Measurements from ENCODE around the gene OTUB2. TPM values are rescaled to one million over a fixed set of nuclear protein-coding genes. Genes with fewer than 3 reads are reported as not detected.

The OTUB2 gene
- polyA plus RNA-seq, 3 donors from 2014 or later = 0.22 to 0.33 TPM; not detected in 1

DNA sequence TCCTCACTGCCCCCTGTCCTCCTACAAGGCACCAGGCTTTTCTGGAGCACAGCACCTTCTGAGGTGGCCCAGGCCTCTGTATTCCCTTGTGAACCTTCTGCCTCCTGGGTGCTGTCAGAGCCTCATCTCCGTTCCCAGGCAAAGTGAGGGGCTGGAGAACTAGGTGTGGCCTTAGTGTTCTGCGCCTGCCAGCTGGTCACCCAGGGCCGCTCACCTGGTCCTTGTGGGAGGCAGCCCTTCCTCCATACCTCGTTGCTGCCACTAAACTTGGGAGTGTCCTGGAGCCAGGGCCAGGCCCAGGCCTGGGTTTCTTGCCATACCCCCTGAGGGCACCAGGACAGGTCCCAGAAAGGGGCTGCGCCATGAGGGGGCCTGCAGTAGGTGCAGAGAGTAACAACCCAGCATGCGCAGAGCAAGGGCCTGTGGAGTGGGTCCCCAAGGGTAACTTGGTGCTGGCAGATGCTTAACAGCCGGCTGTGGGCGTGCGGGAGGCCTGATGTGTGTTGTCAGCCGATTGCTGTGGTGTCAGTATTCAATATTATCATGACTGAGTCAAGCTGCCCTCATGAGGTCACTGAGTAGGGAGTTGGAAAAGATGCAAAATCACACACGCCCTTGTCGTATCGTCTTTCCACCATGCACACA is 17.1 kb downstream of the OTUB2 start:
- Mint-ChIP-seq H3K4me3 (no peak overlapping the region), H3K36me3 (peaks cover 4 to 12% (median 11%) of the 10 kb centered on the region in 3 donors), H3K9me3 (no peaks in the 10 kb centered on the region), H3K27me3 (ENCODE audit: low read depth in 3 of 3) (peaks cover 2 to 5% (median 3%) of the 10 kb centered on the region in 3 donors), H3K4me1 (peaks cover 0 to 2% of the 10 kb centered on the region in 2 donors), H3K27ac (no peak overlapping the region)
- no peak for DNase-seq

DNA sequence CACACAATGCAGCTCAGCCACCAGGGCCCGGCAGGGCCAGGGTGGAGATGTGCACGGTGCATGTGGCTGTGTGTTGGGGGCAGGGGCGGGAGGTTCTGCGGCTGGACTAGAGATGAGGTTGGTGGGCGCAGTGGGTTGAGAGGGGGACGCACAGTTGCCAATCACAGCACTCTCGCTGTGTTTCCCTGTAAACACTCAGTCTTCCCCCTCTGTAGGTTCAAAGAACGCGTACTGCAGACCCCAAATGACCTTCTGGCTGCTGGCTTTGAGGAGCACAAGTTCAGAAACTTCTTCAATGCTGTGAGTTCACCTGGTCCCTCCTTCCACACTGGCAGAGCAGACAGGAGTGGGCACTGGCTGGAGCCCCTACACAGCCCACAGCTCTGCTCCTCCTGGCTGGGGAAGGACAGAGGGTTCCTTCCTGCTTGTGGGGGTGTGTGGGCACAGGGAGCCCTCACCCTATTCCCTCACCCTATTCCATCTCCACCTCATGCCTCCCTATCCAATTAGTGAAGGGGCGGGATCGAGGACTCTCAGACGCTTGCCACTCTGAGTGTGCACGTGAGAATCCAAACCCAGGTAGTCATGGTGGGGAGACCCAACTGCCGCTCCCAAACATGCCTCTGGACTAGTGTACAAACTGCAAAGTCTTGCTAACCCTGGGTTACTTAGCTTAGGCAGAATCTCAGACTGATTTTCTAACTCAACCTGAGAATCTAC is 17.8 kb downstream of the OTUB2 start:
- Mint-ChIP-seq H3K27me3 (ENCODE audit: low read depth in 3 of 3) (peaks cover 2 to 5% (median 3%) of the 10 kb centered on the region in 3 donors), H3K4me3 (no peak overlapping the region), H3K4me1 (peaks cover 0 to 2% of the 10 kb centered on the region in 2 donors), H3K27ac (no peak overlapping the region), H3K9me3 (no peaks in the 10 kb centered on the region), H3K36me3 (peaks cover 7 to 14% (median 13%) of the 10 kb centered on the region in 3 donors)
- DNase-seq = no peak

DNA sequence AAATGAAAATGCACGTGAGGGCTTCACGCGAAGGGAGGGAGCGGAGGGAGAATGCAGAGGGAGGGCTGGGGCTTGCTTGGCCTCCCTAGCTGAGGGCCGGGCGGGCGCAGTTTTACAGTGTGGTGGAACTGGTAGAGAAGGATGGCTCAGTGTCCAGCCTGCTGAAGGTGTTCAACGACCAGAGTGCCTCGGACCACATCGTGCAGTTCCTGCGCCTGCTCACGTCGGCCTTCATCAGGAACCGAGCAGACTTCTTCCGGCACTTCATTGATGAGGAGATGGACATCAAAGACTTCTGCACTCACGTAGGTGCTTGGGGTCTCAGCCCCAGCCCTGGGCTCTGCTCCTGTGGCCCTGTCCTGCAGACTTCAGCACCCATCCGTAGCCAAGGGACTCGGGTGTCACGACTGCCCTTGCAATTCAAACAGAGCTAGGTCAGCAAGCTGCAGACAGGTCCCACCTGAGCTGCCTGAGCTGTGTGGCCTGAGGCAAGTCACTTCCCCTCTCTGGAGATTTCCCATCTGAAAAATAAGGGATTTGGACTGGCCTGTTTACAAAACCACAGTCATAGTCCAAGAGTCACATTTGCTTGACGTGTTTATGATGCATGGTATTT is 18.4 kb downstream of the OTUB2 start:
- Mint-ChIP-seq H3K9me3 (no peaks in the 10 kb centered on the region), H3K4me1 (peaks cover 0 to 2% of the 10 kb centered on the region in 2 donors), H3K4me3 (no peak overlapping the region), H3K36me3 (peaks cover 7 to 14% (median 13%) of the 10 kb centered on the region in 3 donors), H3K27ac (no peak overlapping the region), H3K27me3 (ENCODE audit: low read depth in 3 of 3) (peaks cover 2 to 5% (median 3%) of the 10 kb centered on the region in 3 donors)
- no peak for DNase-seq

DNA sequence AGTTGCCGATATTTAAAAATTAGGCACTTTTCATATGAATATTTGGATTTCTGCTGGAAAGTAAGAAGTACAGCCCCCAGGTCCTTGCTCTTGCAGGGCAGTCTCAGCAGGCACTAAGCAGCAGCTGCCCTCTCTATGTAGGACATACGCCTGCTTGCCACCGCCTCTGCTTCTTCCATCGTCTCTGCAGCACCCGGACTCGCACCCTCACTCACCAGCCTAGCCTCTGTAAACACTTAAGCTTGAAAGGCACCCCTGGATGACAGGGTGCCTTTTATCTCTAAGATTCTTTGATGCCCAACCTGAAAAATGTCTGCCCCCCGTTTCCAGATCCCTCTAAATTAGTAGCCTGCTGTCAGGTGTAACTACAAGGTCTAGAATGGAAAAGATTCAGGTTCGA is 19.0 kb downstream of the OTUB2 start:
- H3K9me3 Mint-ChIP-seq = no peaks in the 10 kb centered on the region
- peaks cover 0 to 2% of the 10 kb centered on the region in 2 donors for H3K4me1 Mint-ChIP-seq
- peak overlapping the region in 1 of 6 donors; percentile 20 for H3K27ac Mint-ChIP-seq
- H3K27me3 Mint-ChIP-seq (ENCODE audit: low read depth in 3 of 3) = peaks cover 2 to 5% (median 3%) of the 10 kb centered on the region in 3 donors
- no peak for DNase-seq
- peaks cover 10 to 17% (median 17%) of the 10 kb centered on the region in 3 donors for H3K36me3 Mint-ChIP-seq
- no peak overlapping the region for H3K4me3 Mint-ChIP-seq

DNA sequence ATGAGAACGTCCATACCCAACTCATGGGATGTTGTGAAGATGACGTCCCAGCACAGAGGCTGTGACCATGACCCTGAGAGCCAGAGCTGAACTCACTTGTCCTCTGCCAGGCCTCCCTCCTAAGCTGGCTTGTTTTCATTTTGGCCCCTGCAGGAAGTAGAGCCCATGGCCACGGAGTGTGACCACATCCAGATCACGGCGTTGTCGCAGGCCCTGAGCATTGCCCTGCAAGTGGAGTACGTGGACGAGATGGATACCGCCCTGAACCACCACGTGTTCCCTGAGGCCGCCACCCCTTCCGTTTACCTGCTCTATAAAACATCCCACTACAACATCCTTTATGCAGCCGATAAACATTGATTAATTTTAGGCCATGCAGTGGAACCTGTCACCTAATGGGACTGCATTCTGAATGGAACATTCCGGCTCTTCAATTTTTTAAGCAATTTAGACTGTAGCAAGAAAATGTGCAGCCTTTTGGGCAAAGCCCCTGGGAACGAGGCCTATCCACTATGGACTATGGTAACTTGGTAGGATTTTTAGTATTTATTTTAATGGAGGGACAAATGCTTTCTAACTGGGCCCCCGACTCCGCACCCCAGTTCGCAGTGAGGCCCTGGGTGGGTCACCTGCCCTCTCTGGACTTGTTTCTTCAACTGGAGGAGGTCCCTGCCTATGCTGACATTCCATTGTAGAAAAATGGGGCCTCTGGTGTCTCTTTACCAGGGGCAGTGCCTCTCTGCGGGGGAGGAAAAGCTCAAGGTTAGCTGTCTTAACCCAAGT is 19.6 kb downstream of the OTUB2 start:
- Mint-ChIP-seq H3K9me3 (no peaks in the 10 kb centered on the region), H3K27me3 (ENCODE audit: low read depth in 3 of 3) (peaks cover 2 to 4% (median 3%) of the 10 kb centered on the region in 3 donors), H3K4me3 (no peak overlapping the region), H3K36me3 (peaks cover 14 to 24% (median 21%) of the 10 kb centered on the region in 3 donors), H3K27ac (peak overlapping the region in 1 of 6 donors; percentile 25), H3K4me1 (peaks cover 0 to 2% of the 10 kb centered on the region in 2 donors)
- DNase-seq = no peak

DNA sequence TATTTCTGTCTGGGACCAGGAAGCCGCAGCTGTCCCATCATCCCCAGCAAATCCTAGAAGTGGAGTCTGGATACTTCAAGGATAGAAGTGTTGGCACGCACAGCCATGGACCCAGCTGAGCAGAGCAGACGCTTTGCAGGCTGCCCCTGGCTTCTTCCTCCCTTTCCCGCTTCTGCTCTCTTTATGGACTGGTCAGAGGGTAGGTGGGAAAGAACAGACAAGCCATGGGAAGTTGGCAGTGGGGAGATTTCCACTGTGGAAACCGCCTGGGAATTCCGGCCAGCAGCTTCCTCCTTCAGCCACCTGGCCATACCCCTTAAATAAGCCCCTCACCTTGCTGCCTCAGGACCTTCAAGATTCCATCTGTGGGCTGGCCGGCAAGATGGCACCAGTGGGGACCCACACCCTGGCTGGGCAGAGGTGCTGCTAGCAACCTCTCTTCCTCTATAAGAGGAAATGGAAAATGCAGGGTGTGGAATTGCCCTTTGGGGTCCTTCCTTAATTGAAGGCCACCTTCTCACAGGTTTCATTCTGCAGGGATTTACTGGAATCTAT is 20.6 kb downstream of the OTUB2 start:
- Mint-ChIP-seq H3K27ac (no peak overlapping the region), H3K4me3 (no peak overlapping the region), H3K27me3 (ENCODE audit: low read depth in 3 of 3) (peaks cover 2 to 4% (median 3%) of the 10 kb centered on the region in 3 donors), H3K36me3 (peaks cover 19 to 33% (median 28%) of the 10 kb centered on the region in 3 donors), H3K4me1 (peaks cover 0 to 2% of the 10 kb centered on the region in 2 donors), H3K9me3 (no peaks in the 10 kb centered on the region)
- DNase-seq = no peak

DNA sequence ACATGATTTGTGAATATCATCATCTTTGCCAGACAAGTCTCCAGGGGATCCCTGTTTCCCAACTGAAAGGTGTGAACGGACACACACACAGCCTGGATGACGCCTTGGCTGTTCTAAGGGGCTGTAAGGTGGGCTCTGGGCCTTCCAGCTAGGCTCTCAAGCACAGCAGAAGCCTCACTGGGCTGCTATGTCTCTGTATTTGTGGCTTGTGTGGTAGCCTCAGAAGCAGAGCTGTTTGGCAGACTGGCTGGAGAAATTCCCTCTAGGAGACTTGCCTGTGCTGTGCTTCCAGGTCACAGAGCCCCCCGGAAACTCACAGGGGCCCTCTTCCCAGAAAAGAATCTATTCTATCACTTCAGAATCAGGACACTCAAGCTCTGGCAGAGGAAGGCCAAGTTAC is 21.4 kb downstream of the OTUB2 start:
- H3K27ac Mint-ChIP-seq = peak overlapping the region in 1 of 6 donors; percentile 55
- peaks cover 2 to 5% (median 3%) of the 10 kb centered on the region in 3 donors for H3K27me3 Mint-ChIP-seq (ENCODE audit: low read depth in 3 of 3)
- peaks cover 0 to 3% of the 10 kb centered on the region in 2 donors for H3K4me1 Mint-ChIP-seq
- peaks cover 19 to 40% (median 34%) of the 10 kb centered on the region in 3 donors for H3K36me3 Mint-ChIP-seq
- H3K4me3 Mint-ChIP-seq = no peak overlapping the region
- no peak for DNase-seq
- H3K9me3 Mint-ChIP-seq = no peaks in the 10 kb centered on the region

DNA sequence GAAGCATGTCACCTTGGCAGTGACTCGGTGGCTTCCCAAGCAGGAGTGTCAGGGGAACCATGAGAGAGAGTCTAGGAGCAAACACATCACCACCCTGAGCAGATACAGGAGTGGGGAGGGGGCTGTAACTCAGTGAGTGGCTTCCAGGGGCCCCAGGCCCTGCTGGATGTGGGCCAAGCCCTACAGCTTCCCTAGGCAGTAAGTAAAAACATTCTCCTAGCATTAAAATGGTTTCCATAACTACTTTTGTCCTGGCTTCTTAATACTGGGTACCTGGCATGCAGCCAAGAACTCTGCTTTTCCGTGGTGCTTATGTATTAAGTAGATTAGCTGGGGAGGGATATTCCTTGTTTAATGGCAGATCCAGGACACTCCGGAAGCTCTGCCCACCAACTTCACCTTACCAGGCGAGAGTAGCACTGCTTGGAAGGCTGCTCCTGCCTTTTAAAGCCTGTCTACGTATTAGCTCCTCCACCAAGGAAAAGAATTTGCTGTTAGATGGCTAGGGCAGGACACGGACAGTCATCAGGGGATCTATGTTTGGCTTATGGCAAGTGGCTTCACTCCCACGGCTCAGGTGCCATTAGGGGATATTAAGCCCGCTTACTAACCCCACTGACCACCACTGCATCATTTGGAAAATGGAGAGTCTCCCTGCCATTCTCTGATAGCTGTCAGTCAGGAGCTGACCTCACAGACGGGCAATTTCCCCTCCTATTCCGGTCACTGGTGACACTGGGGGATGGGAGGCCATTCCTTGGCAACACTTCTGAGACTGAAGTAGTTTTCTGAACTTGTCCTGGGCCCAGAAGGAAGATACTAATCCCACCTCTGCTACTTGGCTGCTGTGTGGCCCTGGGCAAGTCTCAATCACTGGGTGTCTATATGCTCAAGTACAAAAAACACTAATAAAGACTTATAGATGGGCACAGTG is 22.8 kb downstream of the OTUB2 start:
- Mint-ChIP-seq H3K9me3 (no peaks in the 10 kb centered on the region), H3K27me3 (ENCODE audit: low read depth in 3 of 3) (peaks cover 2 to 6% (median 5%) of the 10 kb centered on the region in 3 donors), H3K27ac (no peak overlapping the region), H3K4me3 (no peak overlapping the region), H3K4me1 (peaks cover 2% of the 10 kb centered on the region in 2 donors), H3K36me3 (peaks cover 22 to 47% (median 41%) of the 10 kb centered on the region in 3 donors)
- no peak for DNase-seq

DNA sequence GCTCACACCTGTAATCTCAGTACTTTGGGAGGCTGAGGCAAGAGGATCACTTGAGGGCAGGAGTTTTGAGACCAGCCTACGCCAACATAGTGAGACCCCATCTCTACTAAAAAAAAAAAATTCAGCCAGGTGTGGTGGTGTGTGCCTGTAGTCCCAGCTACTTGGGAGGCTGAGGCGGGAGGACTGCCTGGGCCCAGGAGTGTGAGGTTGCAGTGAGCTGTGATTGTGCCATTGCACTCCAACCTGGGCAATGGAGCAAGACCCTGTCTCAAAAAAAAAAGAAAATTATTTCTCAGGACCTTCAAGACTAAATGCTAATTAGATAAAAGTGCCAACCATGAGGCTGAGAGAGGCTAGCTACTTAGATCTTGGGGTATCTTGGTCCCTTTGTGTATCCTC is 23.5 kb downstream of the OTUB2 start:
- DNase-seq = no peak

DNA sequence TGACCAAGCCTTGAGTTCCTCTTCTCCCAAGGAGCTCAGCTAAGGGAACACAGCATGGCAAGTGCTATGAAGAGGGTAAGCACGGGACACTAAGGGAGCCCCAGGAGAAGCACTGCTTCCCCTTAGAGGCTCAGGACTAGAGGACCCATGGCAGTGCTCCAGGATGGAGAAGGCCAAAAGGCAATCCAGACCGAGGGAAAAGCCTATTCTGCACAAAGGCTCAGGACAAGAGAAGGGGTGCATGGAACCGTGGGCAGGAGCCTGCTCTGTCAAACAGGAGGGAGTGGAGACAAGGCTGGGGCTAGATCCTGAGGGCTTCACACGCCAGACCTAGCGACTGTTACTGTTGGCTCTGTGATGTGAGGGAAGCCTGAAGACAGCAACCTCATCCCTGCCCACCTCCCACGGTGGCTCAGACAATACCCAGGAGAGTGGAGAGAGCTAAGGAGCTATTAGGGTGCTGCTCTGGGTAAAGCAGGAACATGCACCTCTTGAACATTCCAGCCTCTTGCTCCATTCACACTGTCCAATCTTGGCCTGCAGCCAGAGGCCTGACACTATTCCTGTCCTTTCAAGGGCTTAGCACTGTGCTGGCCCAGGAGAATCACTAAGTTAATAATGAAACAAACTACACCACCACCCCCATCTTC is 24.2 kb downstream of the OTUB2 start:
- Mint-ChIP-seq H3K36me3 (peaks cover 34 to 57% (median 48%) of the 10 kb centered on the region in 3 donors), H3K27ac (peak overlapping the region in 1 of 6 donors; percentile 53), H3K4me3 (no peak overlapping the region), H3K27me3 (ENCODE audit: low read depth in 3 of 3) (peaks cover 2 to 7% (median 5%) of the 10 kb centered on the region in 3 donors), H3K4me1 (peaks cover 11 to 16% of the 10 kb centered on the region in 2 donors), H3K9me3 (no peaks in the 10 kb centered on the region)
- DNase-seq = no peak

More for the DNA sequence above, 23.5 kb downstream of the OTUB2 start:
- no peak overlapping the region for H3K4me3 Mint-ChIP-seq
- peaks cover 7 to 9% of the 10 kb centered on the region in 2 donors for H3K4me1 Mint-ChIP-seq
- peaks cover 27 to 54% (median 47%) of the 10 kb centered on the region in 3 donors for H3K36me3 Mint-ChIP-seq
- no peaks in the 10 kb centered on the region for H3K9me3 Mint-ChIP-seq
- peak overlapping the region in 1 of 6 donors; percentile 41 for H3K27ac Mint-ChIP-seq
- peaks cover 2 to 5% (median 5%) of the 10 kb centered on the region in 3 donors for H3K27me3 Mint-ChIP-seq (ENCODE audit: low read depth in 3 of 3)

DNA sequence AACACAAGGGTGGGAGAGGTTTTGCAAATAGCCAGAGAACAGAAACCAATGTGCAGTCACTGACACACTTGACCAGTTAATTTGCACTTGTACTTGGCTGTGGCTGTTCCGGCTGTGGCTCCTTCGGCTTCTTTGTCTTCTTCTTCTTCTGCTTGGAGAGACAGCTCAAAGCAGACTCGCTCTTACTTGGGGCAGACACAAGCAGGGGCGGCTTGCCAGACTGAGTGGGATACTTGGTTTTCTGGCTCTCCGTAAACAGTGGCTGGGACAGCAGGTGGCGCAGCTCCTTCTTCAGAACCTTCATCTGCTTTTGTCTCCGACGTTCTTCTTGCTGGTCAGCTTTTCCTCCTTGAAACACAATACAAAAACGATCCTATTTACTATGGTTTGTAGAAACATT is 25.0 kb downstream of the OTUB2 start:
- Mint-ChIP-seq H3K27me3 (ENCODE audit: low read depth in 3 of 3) (peaks cover 2 to 7% (median 5%) of the 10 kb centered on the region in 3 donors), H3K4me1 (peaks cover 17 to 24% of the 10 kb centered on the region in 2 donors), H3K4me3 (no peak overlapping the region), H3K36me3 (peaks cover 35 to 61% (median 54%) of the 10 kb centered on the region in 3 donors), H3K9me3 (no peaks in the 10 kb centered on the region), H3K27ac (peak overlapping the region in 2 of 6 donors; percentile 58 to 63)
- DNase-seq = no peak

DNA sequence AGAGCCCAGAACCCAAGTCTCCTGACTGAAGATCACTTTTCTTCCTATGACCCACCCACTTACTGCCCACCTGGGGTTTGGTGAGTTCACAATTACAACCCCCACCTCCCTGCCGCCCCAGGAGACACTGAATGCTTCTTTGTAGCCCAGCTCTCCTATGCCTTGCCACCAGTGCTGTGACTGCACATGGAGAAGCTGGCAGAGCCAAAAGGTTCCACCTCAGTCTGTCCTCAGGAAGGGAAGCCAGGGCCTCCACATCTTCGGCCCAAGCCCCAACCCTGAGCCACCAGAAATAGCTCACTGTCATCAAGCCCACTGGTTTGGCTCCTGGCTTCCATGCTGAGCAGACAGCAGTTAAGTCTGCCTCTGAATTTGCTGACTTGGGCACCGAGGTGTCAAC is 25.6 kb downstream of the OTUB2 start:
- H3K27me3 Mint-ChIP-seq (ENCODE audit: low read depth in 3 of 3) = peaks cover 2 to 8% (median 7%) of the 10 kb centered on the region in 3 donors
- peaks cover 24 to 30% of the 10 kb centered on the region in 2 donors for H3K4me1 Mint-ChIP-seq
- peaks cover 35 to 67% (median 59%) of the 10 kb centered on the region in 3 donors for H3K36me3 Mint-ChIP-seq
- no peak overlapping the region for H3K4me3 Mint-ChIP-seq
- DNase-seq = no peak
- no peaks in the 10 kb centered on the region for H3K9me3 Mint-ChIP-seq
- no peak overlapping the region for H3K27ac Mint-ChIP-seq

Data from immature natural killer cell (primary cell).